Measurements from ENCODE around the gene HASPIN. TPM values are rescaled to one million over a fixed set of nuclear protein-coding genes. Genes with fewer than 3 reads are reported as not detected.

Gene HASPIN
- polyA plus RNA-seq, 1 donor from 2014 or later = 0.32 TPM

- no peak overlapping the region for H3K4me2 ChIP-seq (ENCODE audit: low read length)
- H3K27me3 ChIP-seq (ENCODE audit: insufficient read depth, low read depth, low read length) = peaks cover 27% of the 10 kb centered on the region
- no peaks in the 10 kb centered on the region for H3K9me3 ChIP-seq (ENCODE audit: low read length)
Measured at GRCh38 chr17:3693829-3694231, 29.9 kb upstream of the HASPIN start.

GRCh38 chr17:3695129-3695722 lies 28.5 kb upstream of the HASPIN start:
- H3K27me3 ChIP-seq (ENCODE audit: insufficient read depth, low read depth, low read length) = peaks cover 27% of the 10 kb centered on the region
- no peaks in the 10 kb centered on the region for H4K20me1 ChIP-seq (ENCODE audit: insufficient read depth)
- H3K4me3 ChIP-seq (ENCODE audit: low read length) = peak overlapping the region; percentile 63
- no peaks in the 10 kb centered on the region for H3K9me2 ChIP-seq (ENCODE audit: insufficient read depth, low read length)
- no peak overlapping the region for H3K27ac ChIP-seq (ENCODE audit: low read length)
- no peaks in the 10 kb centered on the region for H3K9me3 ChIP-seq (ENCODE audit: low read length)
- no peaks in the 10 kb centered on the region for H3K36me3 ChIP-seq (ENCODE audit: insufficient read depth, low read length)
- no peak overlapping the region for H3K4me2 ChIP-seq (ENCODE audit: low read length)
- no peak overlapping the region for H2AFZ ChIP-seq (ENCODE audit: low read depth, low read length)
- peak overlapping the region; percentile 34 for H3K9ac ChIP-seq (ENCODE audit: low read length)
- H3F3A ChIP-seq (ENCODE audit: insufficient read depth, low read length, poor library complexity, severe bottlenecking) = no peaks in the 10 kb centered on the region
- H3K79me2 ChIP-seq (replicated peaks; ENCODE audit: insufficient read depth, low read length) = no peaks in the 10 kb centered on the region
- TF ChIP-seq TAF1 (IDR thresholded peaks at IDR 0.05; ENCODE audit: low read depth) = no peak
- no peak for TF ChIP-seq EZH2 (IDR thresholded peaks at IDR 0.05; ENCODE audit: borderline replicate concordance, insufficient read depth, low read length, poor library complexity, severe bottlenecking)

More at GRCh38 chr17:3693829-3694231, 29.9 kb upstream of the HASPIN start:
- no peaks in the 10 kb centered on the region for H3F3A ChIP-seq (ENCODE audit: insufficient read depth, low read length, poor library complexity, severe bottlenecking)
- H3K9me2 ChIP-seq (ENCODE audit: insufficient read depth, low read length) = no peaks in the 10 kb centered on the region
- H3K27ac ChIP-seq (ENCODE audit: low read length) = no peak overlapping the region
- no peak overlapping the region for H3K4me3 ChIP-seq (ENCODE audit: low read length)
- H3K9ac ChIP-seq (ENCODE audit: low read length) = no peak overlapping the region
- no peaks in the 10 kb centered on the region for H3K79me2 ChIP-seq (replicated peaks; ENCODE audit: insufficient read depth, low read length)
- no peaks in the 10 kb centered on the region for H3K36me3 ChIP-seq (ENCODE audit: insufficient read depth, low read length)
- H4K20me1 ChIP-seq (ENCODE audit: insufficient read depth) = no peaks in the 10 kb centered on the region
- H2AFZ ChIP-seq (ENCODE audit: low read depth, low read length) = no peak overlapping the region
- TF ChIP-seq EZH2 (IDR thresholded peaks at IDR 0.05; ENCODE audit: borderline replicate concordance, insufficient read depth, low read length, poor library complexity, severe bottlenecking) (no peak), POLR2AphosphoS5 (IDR thresholded peaks at IDR 0.05) (no peak), EP300 (conservative IDR thresholded peaks at IDR 0.05; ENCODE audit: poor library complexity, severe bottlenecking) (no peak), CTCF (IDR thresholded peaks at IDR 0.05; ENCODE audit: poor library complexity, severe bottlenecking) (no peak), REST (IDR thresholded peaks at IDR 0.05; ENCODE audit: borderline replicate concordance) (no peak), SMC3 (conservative IDR thresholded peaks at IDR 0.05; ENCODE audit: poor library complexity) (no peak), RAD21 (conservative IDR thresholded peaks at IDR 0.05) (no peak), TAF1 (IDR thresholded peaks at IDR 0.05; ENCODE audit: low read depth) (no peak), MXI1 (conservative IDR thresholded peaks at IDR 0.05; ENCODE audit: poor library complexity, severe bottlenecking) (no peak)

Measured in neural cell (in vitro differentiated cells).